GM15510 (cell line): ENCODE data around the gene SPTBN1.

ENCODE experiments used
- POLR2A ChIP-seq: IDR thresholded peaks from 3 replicates; pipeline ENCODE4 v1.6.1; 2011; ENCODE audit warnings: borderline replicate concordance; ENCODE audit not compliant: insufficient read length; ENCODE audit errors: extremely low read depth

Gene SPTBN1

GRCh38 chr2:54629914-54630857, 174.1 kb downstream of the SPTBN1 start:
- no peak for TF ChIP-seq POLR2A

GRCh38 chr2:54630858-54631497, 174.9 kb downstream of the SPTBN1 start:
- no peak for TF ChIP-seq POLR2A

GRCh38 chr2:54631755-54632154, 175.6 kb downstream of the SPTBN1 start:
- TF ChIP-seq POLR2A = no peak

GRCh38 chr2:54632733-54633692, 176.9 kb downstream of the SPTBN1 start:
- TF ChIP-seq POLR2A = no peak

- TF ChIP-seq POLR2A = no peak
Observed at GRCh38 chr2:54634021-54634420, 177.9 kb downstream of the SPTBN1 start.

GRCh38 chr2:54634564-54635511, 178.7 kb downstream of the SPTBN1 start:
- TF ChIP-seq POLR2A = no peak

GRCh38 chr2:54635554-54636152, 179.5 kb downstream of the SPTBN1 start:
- no peak for TF ChIP-seq POLR2A

- no peak for TF ChIP-seq POLR2A
Observed at GRCh38 chr2:54636415-54637139, 180.4 kb downstream of the SPTBN1 start.

GRCh38 chr2:54638103-54638502, 182.0 kb downstream of the SPTBN1 start:
- TF ChIP-seq POLR2A = no peak

- TF ChIP-seq POLR2A = no peak
Observed at GRCh38 chr2:54638774-54639187, 182.7 kb downstream of the SPTBN1 start.

- TF ChIP-seq POLR2A = no peak
Observed at GRCh38 chr2:54639609-54640008, 183.5 kb downstream of the SPTBN1 start.

GRCh38 chr2:54640834-54641540, 184.9 kb downstream of the SPTBN1 start:
- TF ChIP-seq POLR2A = no peak

GRCh38 chr2:54641988-54642387, 185.9 kb downstream of the SPTBN1 start:
- TF ChIP-seq POLR2A = no peak
